GM12891 (cell line): ENCODE measurements around the gene MLYCD.

ENCODE experiments used
- PAX5 ChIP-seq: IDR thresholded peaks from 2 replicates; pipeline ENCODE4 v1.6.1; 2011; ENCODE audit warnings: low read length, moderate library complexity, mild to moderate bottlenecking; ENCODE audit not compliant: insufficient read depth, severe bottlenecking
- POLR2AphosphoS5 ChIP-seq: IDR thresholded peaks from 2 replicates; pipeline ENCODE4 v1.6.1; 2011; ENCODE audit warnings: low read depth, low read length, control low read depth

GRCh38 chr16:83947642-83948234, 48.8 kb downstream of the MLYCD start:
- TF ChIP-seq POLR2AphosphoS5 = no peak
- no peak for TF ChIP-seq PAX5
